ENCODE data around the gene DNAH7. TPM values are rescaled to one million over a fixed set of nuclear protein-coding genes. Genes with fewer than 3 reads are reported as not detected.

DNAH7 gene
- total RNA-seq, 1 donor from 2014 or later = 1.2 TPM

DNA sequence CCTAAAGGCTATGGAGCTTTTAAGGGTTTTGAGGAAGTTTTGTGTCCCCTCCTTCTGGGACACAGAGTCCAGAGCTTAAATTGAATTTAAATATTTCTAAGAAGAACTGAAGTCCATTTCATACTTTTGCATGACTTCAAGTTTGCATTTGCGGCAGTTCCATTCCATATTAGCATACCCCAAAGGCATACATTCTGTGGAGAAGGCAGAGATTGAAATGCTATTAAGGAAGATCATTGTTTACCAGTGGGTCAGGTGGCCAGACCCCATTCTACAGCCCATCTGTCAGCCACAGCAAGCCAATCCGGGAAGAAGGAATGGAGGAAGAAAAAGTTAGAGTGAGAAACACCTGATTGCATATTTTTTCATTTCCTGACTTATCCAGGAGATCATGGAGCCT lies 75.0 kb downstream of the DNAH7 start:
- FAIRE-seq (no peak), DNase-seq (ENCODE audit: low read depth) (no peak)
- no peak overlapping the region for H2AFZ ChIP-seq (ENCODE audit: low read depth, low read length)
- peaks cover 2% of the 10 kb centered on the region for H3K9me3 Mint-ChIP-seq (ENCODE audit: unreplicated experiment)
- H3K27me3 ChIP-seq (ENCODE audit: insufficient read depth, low read length) = no peaks in the 10 kb centered on the region
- no peaks in the 10 kb centered on the region for H3K9me3 ChIP-seq (ENCODE audit: insufficient read depth, low read depth, low read length)
- H3K4me3 ChIP-seq (ENCODE audit: insufficient read depth, low read depth, low read length) = no peak overlapping the region
- no peaks in the 10 kb centered on the region for H3K36me3 Mint-ChIP-seq (ENCODE audit: low read depth, unreplicated experiment)
- no peaks in the 10 kb centered on the region for H3K4me1 ChIP-seq (ENCODE audit: insufficient read depth, low read length)
- H3K36me3 ChIP-seq (ENCODE audit: insufficient read depth, low read length) = no peaks in the 10 kb centered on the region
- H3K79me2 ChIP-seq (ENCODE audit: insufficient read depth, low read length) = no peaks in the 10 kb centered on the region
- no peaks in the 10 kb centered on the region for H3K4me1 Mint-ChIP-seq (ENCODE audit: low read depth, unreplicated experiment)
- H3K4me2 ChIP-seq (ENCODE audit: low read length) = no peak overlapping the region
- H4K20me1 ChIP-seq (ENCODE audit: insufficient read depth, low read length) = no peaks in the 10 kb centered on the region
- H3K27me3 Mint-ChIP-seq (ENCODE audit: low read depth, unreplicated experiment) = peaks cover 4% of the 10 kb centered on the region
- no peak overlapping the region for H3K27ac Mint-ChIP-seq (ENCODE audit: unreplicated experiment)
- H3K9ac ChIP-seq (ENCODE audit: low read length) = no peak overlapping the region
- TF ChIP-seq, protein P1, sequence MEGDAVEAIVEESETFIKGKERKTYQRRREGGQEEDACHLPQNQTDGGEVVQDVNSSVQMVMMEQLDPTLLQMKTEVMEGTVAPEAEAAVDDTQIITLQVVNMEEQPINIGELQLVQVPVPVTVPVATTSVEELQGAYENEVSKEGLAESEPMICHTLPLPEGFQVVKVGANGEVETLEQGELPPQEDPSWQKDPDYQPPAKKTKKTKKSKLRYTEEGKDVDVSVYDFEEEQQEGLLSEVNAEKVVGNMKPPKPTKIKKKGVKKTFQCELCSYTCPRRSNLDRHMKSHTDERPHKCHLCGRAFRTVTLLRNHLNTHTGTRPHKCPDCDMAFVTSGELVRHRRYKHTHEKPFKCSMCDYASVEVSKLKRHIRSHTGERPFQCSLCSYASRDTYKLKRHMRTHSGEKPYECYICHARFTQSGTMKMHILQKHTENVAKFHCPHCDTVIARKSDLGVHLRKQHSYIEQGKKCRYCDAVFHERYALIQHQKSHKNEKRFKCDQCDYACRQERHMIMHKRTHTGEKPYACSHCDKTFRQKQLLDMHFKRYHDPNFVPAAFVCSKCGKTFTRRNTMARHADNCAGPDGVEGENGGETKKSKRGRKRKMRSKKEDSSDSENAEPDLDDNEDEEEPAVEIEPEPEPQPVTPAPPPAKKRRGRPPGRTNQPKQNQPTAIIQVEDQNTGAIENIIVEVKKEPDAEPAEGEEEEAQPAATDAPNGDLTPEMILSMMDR (IDR thresholded peaks at IDR 0.05; ENCODE audit: insufficient read depth, low read depth, low read length) = no peak
- no peak for TF ChIP-seq EZH2 (IDR thresholded peaks at IDR 0.05; ENCODE audit: insufficient read depth, low read length)
- H3K4me3 Mint-ChIP-seq (ENCODE audit: unreplicated experiment) = no peak overlapping the region
- no peak overlapping the region for H3K27ac ChIP-seq (ENCODE audit: low read depth, low read length)

DNA sequence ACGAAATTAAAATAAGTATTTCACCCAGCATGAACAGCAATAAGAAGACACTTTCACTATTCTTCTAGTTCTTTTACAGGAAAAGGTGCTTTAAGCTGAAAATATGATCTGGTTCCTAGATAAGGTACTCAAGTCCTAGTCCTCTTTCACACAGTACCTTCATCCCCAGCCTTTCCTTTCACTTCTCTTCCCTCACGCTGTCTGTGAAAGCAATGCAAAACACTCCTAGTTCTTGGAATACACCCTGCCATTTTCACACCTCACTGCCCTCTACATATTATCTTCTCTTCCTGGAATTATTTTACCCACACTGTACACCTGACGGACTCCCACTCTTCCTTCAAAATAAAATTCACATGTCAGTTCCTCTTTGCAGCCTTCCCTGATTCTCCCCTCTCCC lies 82.9 kb downstream of the DNAH7 start:
- H3K4me3 ChIP-seq (ENCODE audit: insufficient read depth, low read depth, low read length) = no peak overlapping the region
- no peak overlapping the region for H2AFZ ChIP-seq (ENCODE audit: low read depth, low read length)
- H3K27ac Mint-ChIP-seq (ENCODE audit: unreplicated experiment) = no peak overlapping the region
- peaks cover 3% of the 10 kb centered on the region for H3K4me1 ChIP-seq (ENCODE audit: insufficient read depth, low read length)
- no peaks in the 10 kb centered on the region for H3K36me3 Mint-ChIP-seq (ENCODE audit: low read depth, unreplicated experiment)
- H3K4me1 Mint-ChIP-seq (ENCODE audit: low read depth, unreplicated experiment) = peaks cover 9% of the 10 kb centered on the region
- H3K4me2 ChIP-seq (ENCODE audit: low read length) = no peak overlapping the region
- H4K20me1 ChIP-seq (ENCODE audit: insufficient read depth, low read length) = no peaks in the 10 kb centered on the region
- no peak overlapping the region for H3K9ac ChIP-seq (ENCODE audit: low read length)
- H3K9me3 Mint-ChIP-seq (ENCODE audit: unreplicated experiment) = no peaks in the 10 kb centered on the region
- H3K27me3 Mint-ChIP-seq (ENCODE audit: low read depth, unreplicated experiment) = no peaks in the 10 kb centered on the region
- no peaks in the 10 kb centered on the region for H3K9me3 ChIP-seq (ENCODE audit: insufficient read depth, low read depth, low read length)
- no peak overlapping the region for H3K27ac ChIP-seq (ENCODE audit: low read depth, low read length)
- no peak overlapping the region for H3K4me3 Mint-ChIP-seq (ENCODE audit: unreplicated experiment)
- TF ChIP-seq, protein P1 (IDR thresholded peaks at IDR 0.05; ENCODE audit: insufficient read depth, low read depth, low read length) = no peak
- TF ChIP-seq EZH2 (IDR thresholded peaks at IDR 0.05; ENCODE audit: insufficient read depth, low read length) = no peak
- H3K27me3 ChIP-seq (ENCODE audit: insufficient read depth, low read length) = no peaks in the 10 kb centered on the region
- no peaks in the 10 kb centered on the region for H3K36me3 ChIP-seq (ENCODE audit: insufficient read depth, low read length)
- FAIRE-seq = no peak
- H3K79me2 ChIP-seq (ENCODE audit: insufficient read depth, low read length) = no peaks in the 10 kb centered on the region
- DNase-seq (ENCODE audit: low read depth) = no peak

DNA sequence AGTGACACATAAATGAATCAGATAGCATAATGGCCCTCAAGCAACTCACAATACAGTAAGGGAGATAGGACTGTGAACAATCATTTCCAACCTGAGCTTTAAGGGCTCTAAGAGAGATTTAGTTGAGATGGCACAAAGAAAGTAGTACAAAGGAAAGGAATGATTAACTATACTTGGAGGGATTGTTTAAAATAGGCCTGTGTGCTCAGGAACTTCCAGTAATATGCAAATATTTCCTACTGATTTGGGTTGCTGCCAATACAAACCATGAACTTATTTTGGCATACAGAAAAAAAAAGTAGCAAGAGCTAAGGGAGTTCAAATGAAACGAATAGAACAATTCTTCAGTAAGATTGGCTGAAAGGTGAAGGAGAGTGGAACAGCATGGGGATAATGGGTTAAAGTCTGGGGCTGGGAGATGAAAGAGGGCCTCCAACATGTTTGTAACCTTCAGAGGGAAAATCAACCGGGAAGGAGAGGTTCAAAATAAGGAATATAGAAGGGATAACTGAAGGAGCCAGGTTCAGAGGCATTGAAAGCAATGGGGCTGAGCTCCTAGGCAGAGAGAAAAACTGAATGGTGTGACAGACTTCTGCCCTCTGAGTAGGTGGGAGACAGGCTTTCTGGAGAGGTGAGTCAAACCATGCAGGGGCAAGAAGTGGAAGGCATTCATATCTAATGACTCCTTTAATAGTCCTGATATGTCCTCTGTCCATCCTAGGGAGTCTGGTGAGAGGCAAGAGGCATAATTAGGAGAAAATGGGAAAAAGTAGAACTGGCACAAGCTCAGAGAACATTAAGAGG lies 83.5 kb downstream of the DNAH7 start:
- peaks cover 2% of the 10 kb centered on the region for H3K9me3 Mint-ChIP-seq (ENCODE audit: unreplicated experiment)
- Histone ChIP-seq H3K36me3 (ENCODE audit: insufficient read depth, low read length) (no peaks in the 10 kb centered on the region), H3K4me1 (ENCODE audit: insufficient read depth, low read length) (peaks cover 3% of the 10 kb centered on the region), H3K27ac (ENCODE audit: low read depth, low read length) (no peak overlapping the region), H3K9me3 (ENCODE audit: insufficient read depth, low read depth, low read length) (no peaks in the 10 kb centered on the region), H3K4me2 (ENCODE audit: low read length) (no peak overlapping the region), H4K20me1 (ENCODE audit: insufficient read depth, low read length) (no peaks in the 10 kb centered on the region), H2AFZ (ENCODE audit: low read depth, low read length) (no peak overlapping the region), H3K4me3 (ENCODE audit: insufficient read depth, low read depth, low read length) (no peak overlapping the region), H3K27me3 (ENCODE audit: insufficient read depth, low read length) (no peaks in the 10 kb centered on the region), H3K9ac (ENCODE audit: low read length) (no peak overlapping the region), H3K79me2 (ENCODE audit: insufficient read depth, low read length) (no peaks in the 10 kb centered on the region)
- DNase-seq (ENCODE audit: low read depth) (peak; percentile 39), FAIRE-seq (no peak)
- H3K4me3 Mint-ChIP-seq (ENCODE audit: unreplicated experiment) = no peak overlapping the region
- H3K4me1 Mint-ChIP-seq (ENCODE audit: low read depth, unreplicated experiment) = peaks cover 9% of the 10 kb centered on the region
- no peak for TF ChIP-seq EZH2 (IDR thresholded peaks at IDR 0.05; ENCODE audit: insufficient read depth, low read length)
- TF ChIP-seq, protein P1 (IDR thresholded peaks at IDR 0.05; ENCODE audit: insufficient read depth, low read depth, low read length) = no peak
- no peaks in the 10 kb centered on the region for H3K36me3 Mint-ChIP-seq (ENCODE audit: low read depth, unreplicated experiment)
- H3K27ac Mint-ChIP-seq (ENCODE audit: unreplicated experiment) = no peak overlapping the region
- H3K27me3 Mint-ChIP-seq (ENCODE audit: low read depth, unreplicated experiment) = no peaks in the 10 kb centered on the region
